GM19035 (cell line): ENCODE results near the gene A4GNT.
A peak's percentile ranks its signal among the peaks of the same experiment; 100 is the strongest.
"Not testable (repeated sequence)": the region's sequence is repeated elsewhere in the genome, so short reads cannot be mapped to it uniquely, and the experiment has no call there.

Source experiments
- ATAC-seq: cut with Tn5 transposase; IDR thresholded peaks from one replicate; pipeline ENCODE4 v1.9.1; 2021; ENCODE audit not compliant: unreplicated experiment

Gene A4GNT

DNA sequence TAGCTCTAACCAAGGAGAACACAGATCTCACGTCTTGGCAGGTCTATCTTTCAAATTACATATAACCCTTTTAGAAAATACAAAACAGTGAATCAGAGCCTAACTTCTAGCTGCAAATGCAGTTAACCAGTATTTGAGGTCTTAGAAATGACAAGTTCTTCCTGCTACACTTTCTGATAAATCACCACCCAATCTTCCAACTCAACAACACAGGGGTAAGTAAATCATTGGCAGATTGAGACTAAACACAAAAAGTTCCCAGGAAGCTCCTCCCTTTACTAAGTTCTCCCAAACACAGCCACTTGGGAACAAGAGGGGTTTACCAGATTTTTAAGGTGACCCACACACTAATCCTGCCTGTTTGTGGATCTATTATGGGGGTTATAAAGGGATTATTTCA lies at the start of gene A4GNT:
Gene A4GNT (minus strand): TSS at position 152 of the 400 bp plus-strand sequence. CDS start 1,134 bp downstream, outside the sequence.
- ATAC-seq = no peak

DNA sequence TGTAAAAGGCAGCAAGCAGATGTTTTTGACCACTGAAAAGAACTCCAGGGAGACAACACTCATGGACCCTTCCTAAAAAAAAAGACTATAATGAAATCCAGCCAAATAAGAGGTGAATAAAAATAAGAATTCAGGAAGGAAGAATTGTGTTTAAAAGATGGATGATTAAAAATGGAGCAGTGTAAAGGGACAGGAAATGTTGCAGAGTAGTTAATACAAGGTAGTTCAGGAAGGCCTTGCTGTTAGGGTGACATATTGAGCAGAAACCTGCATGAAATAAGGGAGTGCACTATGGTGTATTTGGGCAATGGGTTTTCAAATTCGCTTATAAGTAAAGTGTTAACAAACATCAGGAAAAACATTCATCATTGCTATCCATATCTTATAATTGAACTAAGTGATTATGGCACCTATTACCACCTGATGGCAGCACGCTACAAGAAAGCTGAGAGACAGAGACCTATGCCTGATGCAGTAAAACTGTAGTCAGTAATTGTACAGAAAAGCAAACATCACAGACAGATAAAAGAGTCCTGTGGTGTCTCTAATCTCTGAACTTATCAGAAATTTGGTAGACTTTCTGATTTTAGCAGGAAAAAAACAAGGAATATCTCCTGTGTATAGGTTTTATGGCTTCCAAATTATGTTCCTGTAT lies 48.3 kb upstream of the A4GNT start:
- ATAC-seq = peak; percentile 56

DNA sequence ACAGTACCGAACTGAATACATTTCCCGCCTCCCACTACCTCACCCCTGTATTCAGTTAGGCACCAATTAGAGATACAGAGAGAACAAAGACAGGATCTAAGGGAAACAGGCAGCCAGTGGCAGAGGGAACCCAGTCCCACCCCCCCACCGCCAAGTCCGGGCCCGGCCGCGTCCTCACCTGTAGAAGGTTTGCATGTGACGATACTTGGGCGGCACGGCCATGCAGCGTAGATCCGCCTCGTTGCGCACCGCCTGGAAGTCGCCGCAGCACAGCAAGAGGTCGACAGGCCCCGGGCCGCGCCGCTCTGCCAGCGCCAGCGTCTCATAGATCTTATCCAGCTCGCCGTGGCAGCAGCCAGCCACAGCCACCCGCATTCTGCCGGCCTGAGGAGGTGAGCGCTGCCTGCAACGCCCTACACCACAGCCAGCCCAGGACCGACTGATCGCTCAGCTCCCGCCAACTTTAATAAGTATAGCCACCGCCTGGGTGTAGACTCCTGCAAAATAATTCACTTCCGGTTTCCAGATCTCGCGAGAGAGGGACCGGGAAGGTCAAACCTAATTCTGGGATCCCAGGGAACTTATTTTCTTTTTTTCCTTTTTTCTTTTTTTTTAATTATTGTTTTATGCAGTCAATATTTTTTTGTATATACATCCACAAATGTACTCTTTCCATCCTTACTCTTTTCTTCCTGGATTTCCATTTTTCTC lies 42.4 kb upstream of the A4GNT start, which contains the start of gene DBR1:
Gene DBR1 (minus strand): TSS at position 501 of the 711 bp plus-strand sequence. CDS start 126 bp downstream, at position 375.
- peak; percentile 90 for ATAC-seq

DNA sequence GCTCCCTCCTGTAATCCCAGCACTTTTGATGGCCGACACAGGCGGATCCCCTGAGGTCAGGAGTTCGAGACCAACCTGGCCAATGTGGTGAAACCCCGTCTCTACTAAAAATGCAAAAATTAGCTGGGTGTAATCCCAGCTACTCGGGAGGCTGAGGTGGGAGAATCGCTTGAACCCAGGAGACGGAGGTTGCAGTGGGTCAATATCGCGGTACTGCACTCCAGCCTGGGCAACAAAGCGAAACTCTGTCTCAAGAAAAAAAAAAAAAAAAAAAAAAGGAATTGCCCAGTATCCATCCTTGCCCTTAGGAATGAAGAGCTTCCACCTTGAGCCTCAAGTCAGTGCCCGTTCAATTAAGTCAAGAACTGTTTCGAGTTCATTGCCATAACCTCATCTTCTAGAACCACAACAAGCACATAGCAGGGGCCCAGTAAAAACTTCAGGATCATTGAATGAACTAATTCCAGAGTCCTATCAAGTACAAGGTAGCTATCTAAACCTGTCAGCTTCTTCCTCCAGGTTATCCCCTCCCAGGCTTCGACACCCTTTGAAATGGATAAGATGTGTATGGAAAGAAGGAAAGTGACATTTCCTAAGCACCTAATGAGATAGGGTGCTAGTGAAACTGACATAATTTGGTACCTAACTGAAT lies 41.7 kb upstream of the A4GNT start:
- no peak for ATAC-seq

DNA sequence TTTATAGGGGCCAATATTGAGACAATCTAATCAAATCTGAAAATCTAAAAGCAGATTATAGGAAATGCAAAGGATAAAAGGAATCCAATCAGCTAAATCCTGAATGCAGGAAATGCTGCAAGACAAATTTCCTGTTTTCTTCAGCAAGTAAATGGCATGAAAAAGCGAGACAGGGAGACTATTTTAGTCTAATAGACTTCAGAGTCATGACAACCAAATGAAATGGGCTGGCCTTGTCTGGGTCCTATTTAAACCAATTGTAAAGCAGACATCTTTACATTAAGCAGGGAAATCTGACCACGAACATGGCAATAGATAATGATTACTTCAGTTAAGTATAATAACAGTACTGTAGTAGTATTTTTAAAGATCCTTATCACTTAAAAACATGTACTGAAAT lies 40.4 kb upstream of the A4GNT start:
- ATAC-seq = no peak

DNA sequence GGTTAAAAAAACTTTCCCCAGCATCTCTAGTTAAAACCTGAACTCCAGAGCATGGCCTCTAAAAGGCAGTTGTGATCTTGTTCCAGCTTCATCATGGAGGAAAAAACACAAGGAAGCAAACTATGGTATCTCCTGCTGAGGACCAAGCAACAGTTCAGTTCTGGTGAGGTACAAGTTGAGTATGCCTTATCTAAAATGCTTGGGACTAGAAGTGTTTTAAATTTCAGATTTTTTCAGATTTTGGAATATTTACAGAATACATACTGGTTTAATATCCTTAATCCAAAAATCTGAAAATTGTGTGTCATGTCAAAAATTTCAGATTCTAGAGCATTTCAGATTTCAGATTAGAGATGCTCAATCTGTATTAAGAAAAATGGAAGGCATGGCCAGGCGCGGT lies 32.9 kb upstream of the A4GNT start:
- ATAC-seq = no peak

DNA sequence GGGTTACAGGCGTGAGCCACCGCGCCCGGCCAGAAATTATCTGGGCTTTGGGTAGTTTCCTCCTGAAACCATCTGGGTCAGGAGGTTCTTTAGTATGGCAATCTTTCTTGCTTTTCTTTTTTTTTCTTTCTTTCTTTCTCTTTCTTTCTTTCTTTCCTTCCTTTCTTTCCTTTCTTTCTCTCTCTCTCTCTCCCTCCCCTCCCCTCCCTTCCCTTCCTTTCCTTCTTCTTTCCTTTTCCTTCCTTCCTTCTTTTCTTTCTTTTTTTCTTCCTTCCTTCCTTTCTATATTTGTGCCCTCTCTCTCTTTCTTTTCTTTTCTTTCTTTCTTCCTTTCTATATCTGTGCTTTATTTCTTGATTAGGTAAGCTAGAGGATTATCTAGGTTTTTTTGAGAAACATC lies 25.6 kb upstream of the A4GNT start:
- no peak for ATAC-seq

DNA sequence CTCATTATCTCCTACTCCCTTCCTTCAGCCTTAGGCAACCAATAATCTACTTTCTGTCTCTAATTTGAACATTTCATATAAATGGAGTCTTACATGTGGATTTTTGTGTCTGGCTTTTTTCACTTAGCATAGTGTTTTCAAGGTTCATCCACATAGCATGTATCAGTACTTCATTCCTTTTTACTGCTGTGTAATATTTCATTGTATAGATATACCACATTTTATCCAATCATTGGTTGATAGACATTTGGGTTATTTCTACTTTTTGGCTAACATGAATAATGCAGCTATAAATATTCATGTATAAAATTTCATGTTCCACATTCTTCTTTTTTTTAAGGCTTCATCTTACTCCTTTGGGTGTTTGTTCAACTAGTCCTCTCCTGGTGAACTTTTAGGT lies 22.3 kb upstream of the A4GNT start:
- ATAC-seq = no peak

DNA sequence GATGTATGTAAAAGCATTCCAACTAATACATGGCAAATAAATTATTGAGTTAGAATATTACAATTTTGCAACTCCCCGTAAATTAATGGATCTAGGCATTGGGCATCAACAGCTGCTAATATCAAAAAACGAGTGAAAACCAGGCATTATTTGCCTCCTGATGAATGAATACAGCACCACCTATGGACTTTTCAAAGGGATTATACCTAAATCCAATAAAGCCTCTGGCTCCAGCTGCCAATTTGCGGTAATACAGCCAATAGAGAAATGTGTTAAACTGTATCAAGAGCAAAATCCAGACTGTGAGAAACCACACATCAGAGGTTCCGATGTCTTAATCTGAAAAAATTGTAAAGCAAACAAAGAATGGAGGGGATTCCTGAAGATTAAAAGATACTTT lies 16.3 kb upstream of the A4GNT start:
- no peak for ATAC-seq

DNA sequence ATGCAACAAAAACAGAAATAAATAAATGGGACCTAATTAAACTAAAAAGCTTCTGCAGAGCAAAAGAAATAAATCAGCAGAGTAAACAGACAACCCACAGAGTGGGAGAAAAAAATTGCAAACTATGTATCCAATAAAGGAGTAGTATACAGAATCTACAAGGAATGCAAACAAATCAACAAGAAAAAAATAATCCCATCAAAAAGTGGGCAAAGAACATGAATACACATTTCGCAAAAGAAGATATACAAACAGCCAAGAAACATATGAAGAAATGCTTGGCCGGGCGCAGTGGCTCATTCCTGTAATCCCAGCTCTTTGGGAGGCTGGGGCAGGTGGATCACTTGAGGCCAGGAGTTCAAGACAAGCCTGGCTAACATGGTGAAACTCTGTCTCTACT lies 10.0 kb upstream of the A4GNT start:
- ATAC-seq = not testable (repeated sequence)

DNA sequence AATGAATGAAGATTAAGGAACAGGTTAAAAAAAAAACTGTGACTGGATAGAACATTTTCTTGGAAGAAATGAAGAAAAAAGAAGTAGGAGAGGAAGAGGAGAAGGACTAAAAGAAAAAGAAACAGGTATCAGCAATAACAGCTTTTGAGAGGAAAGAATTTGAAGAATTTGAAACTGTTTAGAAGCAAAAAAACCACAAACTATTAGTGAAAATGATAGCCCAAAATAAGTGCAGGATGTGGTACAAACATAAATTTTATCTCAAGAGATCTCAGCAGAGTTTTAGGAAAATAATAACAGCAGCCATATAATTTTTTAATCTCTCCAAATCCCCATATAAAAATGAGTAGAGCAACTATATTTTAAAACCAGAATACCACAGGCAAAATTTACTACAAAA lies 8.8 kb upstream of the A4GNT start:
- ATAC-seq = no peak

DNA sequence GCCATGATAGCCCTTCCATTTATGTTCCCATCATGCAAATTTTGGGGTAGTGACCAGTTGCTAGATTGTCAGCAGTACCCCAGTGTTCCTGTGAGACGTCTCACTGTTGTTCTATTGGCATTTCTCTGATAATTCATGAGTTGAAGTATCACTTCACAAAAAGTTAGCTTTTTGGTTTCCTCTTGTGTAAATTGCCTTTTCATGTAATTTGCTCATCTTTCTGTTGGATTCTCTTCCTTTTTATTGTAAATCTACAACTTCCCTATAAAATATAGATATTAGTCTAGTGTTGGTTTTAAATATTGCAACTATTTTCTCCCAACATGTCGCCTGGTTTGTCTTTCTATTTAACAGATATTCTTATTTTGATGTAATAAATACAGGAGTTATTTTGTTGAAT lies 7.5 kb upstream of the A4GNT start:
- ATAC-seq = no peak

DNA sequence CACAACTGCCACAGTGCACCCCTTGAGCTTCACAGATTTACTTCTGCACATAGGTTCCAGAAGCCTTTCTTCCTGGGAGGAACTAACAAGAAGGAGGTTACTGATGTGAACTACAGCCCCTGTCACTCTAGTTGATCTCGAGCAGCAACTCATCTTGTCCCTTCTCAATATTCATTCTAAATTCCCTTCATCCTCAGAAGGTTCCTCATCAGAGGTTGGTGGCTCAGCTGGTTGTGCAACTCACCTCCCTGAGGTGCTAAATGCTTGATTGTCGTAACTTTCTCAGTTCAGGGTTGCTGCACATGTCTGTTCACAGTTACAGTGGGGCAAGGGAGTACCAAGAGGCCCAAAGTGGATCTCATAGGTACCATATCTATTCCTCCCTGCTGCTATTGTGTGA lies 5.7 kb upstream of the A4GNT start:
- no peak for ATAC-seq

DNA sequence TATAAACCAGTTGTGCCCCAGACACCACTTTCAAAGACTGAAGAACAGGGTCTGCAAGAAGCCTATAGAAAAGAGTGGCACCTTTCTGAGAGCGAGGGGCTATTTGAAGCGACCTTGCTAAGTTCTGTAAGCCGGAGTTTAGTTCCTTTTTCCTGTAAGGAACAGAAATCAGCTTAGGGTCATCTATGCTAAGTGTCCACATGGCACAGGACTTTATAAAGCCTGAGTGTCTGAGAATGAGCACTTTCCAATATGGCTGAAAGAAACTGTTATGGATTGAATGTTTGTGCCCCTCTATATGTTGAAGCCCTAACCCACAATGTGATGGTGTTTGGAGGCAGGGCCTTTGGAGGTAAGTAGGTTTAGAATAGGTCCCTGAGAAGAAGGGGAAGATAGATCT lies 4.0 kb upstream of the A4GNT start:
- no peak for ATAC-seq

DNA sequence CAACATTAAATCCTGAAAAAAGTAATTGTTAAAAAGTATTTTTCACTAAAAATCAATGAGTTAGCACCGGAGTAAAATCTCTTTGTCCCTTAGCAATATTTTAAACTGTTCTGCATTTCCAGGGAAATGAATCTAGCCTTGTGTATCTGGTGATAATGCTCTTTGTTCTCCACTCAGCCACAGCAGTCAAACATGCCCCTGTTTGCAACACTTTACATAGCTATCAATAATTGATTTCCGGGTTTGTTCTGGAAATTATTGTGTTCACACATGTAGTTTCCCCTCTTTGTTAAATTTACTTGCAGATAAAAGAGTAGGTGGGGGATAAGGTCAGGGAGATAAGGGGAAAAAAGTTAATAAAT lies 3.6 kb upstream of the A4GNT start:
- no peak for ATAC-seq

DNA sequence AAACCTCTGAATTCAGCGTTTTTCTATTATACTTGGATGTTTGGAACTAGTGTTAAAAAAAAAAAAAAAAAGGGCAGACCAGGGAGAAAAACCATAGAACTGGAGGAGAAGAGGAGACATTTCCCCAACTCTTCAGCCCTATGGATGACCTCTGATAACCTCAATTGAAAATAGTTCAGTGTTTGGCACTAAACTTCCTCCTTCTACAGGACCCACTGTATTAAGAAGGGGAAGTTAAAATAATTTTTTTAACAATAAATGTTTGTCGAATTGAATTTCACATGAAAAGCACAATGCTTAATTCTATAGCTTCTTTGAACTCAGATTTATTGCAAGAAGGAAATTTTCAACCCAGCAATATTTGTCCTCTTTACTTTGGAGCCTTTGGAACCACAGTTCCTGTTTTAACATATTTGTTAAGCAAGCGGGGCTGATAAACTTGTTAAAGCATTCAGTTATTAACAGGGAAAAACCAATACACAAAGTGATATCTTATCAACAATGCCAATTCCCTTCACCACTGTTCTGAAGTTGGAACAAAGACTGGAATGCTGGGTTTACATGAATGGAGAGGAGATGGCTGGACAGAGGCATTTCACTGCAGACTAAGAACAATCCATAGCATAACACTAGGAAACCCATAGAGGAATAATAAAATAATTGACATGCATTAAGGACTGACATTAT lies 3.1 kb upstream of the A4GNT start:
- ATAC-seq = no peak

DNA sequence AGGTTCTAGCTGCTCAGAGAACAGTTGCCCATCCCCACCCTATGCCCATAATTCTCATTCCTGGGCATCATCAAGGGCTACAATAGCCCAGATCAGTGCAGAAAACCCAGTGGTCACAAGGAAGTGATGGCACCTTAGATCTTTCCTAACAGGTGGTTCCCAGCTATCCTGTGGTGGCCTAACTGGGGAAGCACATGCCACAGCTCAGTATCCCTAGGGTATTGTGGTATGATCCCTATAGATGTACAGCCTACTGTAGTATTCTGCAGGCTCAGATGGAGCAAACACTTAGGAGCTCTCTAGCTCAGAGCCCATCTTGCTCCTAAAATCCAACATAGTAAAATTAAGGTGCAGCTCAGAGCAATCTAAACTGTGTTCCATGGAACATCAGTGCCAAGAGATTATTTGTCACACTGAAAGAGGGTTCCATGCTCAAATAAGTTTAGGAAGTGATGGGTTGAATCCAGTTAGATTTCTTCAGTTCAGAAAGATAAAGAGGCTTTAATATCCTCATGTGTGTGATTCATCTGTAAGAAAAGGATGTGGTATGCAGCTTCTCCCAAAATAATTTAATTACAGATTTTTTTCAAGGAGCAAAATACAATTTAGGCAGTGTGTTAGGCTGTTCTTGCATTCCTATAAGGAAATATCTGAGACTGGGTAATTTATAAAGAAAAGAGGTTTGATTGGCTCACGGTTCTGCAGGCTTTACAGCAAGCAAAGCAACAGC lies 4.4 kb downstream of the A4GNT start:
- no peak for ATAC-seq

DNA sequence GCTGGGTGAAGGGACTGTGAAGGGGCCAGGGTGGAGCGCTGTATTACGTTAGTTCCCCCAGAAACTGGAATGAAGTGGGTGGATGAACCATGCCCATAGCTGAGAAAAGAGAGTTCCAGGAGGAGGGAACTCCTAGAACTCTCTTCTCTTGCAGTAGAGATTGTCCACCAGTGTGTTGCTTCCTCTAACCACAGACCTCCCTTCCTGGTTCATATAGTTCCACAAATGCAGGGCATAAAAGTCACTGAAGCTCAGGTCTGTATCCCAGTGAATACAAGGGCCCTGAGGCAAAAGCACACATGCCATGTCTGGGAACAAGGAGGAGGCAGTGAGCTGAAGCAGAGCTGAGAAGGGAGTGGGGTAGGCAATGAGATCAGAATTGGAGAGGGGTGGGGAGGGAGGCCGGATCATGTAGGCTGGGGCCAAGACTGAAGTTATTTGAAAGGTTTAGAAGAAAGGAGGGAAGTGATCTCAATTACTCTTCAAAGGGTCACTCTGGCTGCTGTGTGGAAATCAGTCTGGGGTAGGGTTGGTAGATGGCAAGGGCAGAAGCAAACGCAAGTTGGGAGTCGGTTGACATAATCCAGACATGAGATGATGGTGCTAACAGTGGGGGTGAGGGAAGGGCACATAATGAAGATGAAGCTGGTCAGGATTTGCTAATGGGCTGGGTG lies 6.5 kb downstream of the A4GNT start:
- no peak for ATAC-seq

DNA sequence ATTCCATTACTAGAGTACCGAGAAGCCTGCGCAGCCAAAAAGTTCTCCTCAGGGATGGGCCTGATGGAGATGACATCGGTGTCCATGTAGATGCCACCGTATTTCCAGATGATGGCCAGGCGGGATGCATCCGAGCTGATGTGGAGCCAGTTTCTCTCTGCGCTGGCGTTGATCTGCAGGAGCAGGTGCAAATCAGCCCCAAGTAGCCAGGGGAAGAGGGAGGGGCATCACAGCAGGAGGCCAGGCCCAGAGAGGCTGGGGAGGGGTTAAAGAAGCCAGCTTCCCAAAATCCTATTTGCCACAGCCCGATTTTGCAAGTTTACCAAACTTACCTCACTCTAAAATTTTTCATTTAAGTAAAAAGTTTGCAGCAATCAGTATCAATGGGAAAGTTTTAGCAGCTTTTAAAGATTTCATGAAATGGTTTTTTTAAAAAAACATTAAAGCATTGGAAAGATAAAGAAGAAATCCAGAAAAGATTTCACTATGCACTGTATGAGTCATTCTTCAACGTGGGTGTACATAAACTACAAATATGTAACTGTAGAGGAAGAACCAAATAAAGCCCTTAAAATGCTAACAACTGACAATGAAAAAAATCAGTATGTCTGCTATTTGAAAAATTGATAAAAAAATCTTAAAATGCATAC lies 7.4 kb downstream of the A4GNT start:
- no peak for ATAC-seq

DNA sequence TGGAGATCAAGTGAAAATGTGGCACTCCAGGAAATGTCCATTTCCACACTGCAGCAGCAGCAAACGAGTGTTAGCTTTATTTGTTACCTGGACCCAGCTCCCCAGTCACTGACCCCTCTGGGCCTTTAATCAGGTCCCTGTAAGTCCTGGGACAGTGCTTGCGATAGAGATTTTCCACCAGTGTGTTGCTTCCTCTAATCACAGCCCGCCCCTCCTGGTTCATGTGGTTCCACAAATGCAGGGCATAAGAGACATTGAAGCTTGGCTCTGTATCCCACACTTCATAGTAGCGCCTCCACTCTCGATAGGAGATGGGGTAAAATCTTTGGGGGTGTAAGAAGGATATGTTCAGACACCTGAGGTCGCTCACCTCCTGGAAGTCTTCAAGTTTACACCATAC lies 8.0 kb downstream of the A4GNT start:
- no peak for ATAC-seq
